AG08396 (cell line): Measurements from ENCODE around the gene TENT4B.
"Not testable (repeated sequence)": the region's sequence is repeated elsewhere in the genome, so short reads cannot be mapped to it uniquely, and the experiment has no call there.

Experiments
- DNase-seq: peaks from one replicate; pipeline ENCODE4 v3.0.0; 2012; ENCODE audit warnings: low spot score, mixed read lengths

The TENT4B gene

GRCh38 chr16:50154420-50154950 lies 1.4 kb downstream of the TENT4B start:
- peak; percentile 15 for DNase-seq

DNA sequence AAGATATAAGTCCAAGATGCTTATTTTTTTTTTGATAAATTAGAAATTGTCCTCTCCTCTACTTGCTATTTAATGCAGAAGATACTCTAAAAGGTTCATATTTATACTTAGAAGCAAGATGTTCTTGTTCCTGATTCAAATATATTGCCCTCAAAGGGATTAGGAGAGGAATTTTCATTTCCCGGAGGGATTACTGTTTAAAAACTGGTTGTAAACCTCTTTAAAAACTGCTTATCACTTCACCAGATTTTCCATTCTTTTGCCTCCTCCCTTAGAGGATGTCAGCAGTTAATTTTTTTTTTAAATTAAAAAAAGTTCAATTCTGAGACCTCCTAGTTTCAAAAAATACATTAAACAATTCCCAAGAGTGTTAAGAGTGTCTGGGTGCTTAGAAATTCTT lies 2.8 kb downstream of the TENT4B start:
- DNase-seq: no peak

- no peak for DNase-seq
Measured at GRCh38 chr16:50156590-50156989, 3.5 kb downstream of the TENT4B start.

DNA sequence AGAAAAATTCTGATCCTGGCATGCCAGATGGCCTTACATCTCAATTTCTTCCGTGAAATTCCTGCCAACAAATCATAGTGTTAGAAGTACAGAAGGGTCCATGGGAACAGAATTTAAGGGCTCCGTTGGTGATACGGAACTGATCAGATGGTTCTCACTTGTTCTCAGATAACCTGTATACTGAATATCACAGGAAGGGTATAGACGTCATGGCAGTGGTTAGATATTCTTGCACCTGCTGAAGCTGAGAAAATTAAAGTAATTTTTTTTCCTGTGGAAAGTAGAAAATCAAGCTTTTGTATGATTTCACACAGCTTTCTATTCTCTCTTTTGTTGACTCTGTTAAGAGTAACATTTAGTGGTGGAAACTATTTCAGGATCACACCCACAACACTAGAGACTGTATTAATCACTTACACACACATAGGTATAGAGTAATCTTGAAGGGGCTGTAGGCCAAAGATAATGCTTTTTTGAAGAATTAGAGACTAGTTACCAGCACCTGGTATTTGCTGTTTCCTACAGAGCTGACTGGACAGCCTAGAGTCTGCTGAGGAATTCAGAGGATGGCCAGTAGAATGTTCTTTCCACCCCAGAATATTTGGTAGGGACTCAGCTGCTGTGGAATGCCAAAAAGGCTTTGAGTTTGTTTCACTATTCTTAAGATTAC lies 7.5 kb downstream of the TENT4B start:
- DNase-seq: peak; percentile 63

DNA sequence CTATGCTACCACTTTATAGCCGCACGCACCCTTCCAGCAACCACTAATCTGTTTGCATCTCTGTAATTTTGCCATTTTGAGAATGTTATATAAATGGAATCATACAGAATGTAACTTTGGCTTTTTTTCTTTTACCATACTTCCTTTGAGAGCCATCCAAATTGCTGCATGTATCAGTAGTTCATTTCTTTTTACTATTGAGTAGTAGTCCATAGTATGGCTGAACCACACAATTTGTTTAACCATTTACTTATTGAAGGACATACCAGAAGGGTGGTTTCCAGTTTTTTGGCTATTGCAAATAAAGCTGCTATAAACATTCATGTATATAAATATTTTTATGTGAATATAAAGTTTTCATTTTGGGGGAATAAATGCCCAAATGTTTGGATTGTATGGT lies 8.8 kb downstream of the TENT4B start:
- no peak for DNase-seq

GRCh38 chr16:50165473-50165872 lies 12.4 kb downstream of the TENT4B start:
- no peak for DNase-seq

- no peak for DNase-seq
Measured at GRCh38 chr16:50166511-50167500, 13.7 kb downstream of the TENT4B start.

DNA sequence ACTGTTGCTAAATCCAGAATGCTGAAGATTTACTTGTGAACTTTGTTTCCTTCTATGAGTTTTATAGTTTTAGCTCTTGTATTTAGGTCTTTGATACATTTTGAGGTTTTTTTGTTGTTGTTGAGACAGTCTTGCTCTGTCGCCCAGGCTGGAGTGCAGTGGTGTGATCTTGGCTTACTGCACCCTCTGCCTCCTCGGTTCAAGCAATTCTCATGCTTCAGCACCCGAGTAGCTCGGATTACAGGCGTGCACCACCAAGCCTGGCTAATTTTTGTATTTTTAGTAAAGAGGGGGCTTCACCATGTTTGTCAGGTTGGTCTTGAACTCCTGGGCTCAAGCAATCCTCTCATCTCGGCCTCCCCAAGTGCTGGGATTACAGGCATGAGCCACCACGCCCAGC lies 14.4 kb downstream of the TENT4B start:
- no peak for DNase-seq

DNA sequence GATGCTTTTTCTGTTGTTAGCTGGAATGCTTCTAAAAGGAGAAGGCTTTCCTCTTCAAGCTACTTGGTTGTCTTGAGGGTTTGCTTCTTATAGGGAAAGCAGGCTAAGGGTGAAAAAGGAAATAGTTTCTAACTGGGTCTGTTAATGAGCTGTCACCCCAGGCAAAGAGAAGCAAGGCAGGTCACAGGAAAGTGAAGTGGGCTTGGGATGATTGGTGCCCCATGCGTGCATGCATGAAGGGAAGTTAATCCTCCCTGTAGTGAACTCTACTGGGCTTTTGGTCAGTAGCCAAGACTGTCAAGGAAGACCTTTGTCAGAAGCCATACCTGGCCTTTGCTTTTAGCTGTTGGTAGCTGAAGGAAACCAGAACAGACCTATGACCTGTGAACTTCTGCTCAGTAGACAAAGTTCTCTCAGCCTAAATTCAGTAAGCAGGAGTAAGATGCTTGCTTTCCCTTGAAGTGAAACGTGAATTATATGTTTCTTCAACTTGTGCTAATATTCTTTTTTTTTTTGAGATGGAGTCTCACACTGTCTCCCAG lies 16.5 kb downstream of the TENT4B start:
- no peak for DNase-seq

DNA sequence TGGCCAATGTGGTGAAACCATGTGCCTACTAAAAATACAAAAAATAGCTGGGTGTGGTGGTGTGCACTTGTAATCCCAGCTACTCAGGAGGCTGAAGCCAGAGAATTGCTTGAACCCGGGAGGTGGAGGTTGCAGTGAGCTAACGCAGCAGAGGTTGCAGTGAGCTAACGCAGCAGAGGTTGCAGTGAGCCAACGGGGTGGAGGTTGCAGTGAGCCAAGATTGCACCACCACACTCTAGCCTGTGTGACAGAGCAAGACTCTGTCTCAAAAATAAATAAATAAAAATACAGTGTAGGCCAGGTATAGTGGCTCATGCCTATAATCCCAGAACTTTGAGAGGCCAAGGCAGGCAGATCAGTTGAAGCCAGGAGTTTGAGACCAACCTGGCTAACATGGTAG lies 18.7 kb downstream of the TENT4B start:
- DNase-seq: not testable (repeated sequence)

GRCh38 chr16:50172195-50172922 lies 19.3 kb downstream of the TENT4B start:
- DNase-seq: no peak

DNA sequence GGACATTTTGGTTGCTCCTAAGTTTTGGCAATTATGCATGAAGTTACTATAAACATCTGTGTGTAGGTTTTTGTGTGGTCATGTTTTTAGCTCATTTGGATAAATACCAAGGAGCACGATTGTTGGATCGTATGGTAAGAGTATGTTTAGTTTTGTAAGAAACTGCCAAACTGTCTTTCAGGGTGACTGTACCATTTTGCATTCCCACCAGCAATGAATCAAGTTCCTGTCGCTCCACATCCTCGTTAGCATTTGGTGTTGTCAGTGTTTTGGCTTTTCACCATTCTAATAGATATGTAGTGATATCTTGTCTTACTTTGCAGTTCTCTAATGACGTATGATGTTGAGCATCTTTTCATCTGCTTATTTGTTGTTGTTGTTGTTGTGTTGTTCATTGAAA lies 20.2 kb downstream of the TENT4B start:
- no peak for DNase-seq

- no peak for DNase-seq
Measured at GRCh38 chr16:50178491-50178941, 25.4 kb downstream of the TENT4B start.

- no peak for DNase-seq
Measured at GRCh38 chr16:50182441-50182840, 29.3 kb downstream of the TENT4B start.

- no peak for DNase-seq
Measured at GRCh38 chr16:50183316-50183715, 30.2 kb downstream of the TENT4B start.

DNA sequence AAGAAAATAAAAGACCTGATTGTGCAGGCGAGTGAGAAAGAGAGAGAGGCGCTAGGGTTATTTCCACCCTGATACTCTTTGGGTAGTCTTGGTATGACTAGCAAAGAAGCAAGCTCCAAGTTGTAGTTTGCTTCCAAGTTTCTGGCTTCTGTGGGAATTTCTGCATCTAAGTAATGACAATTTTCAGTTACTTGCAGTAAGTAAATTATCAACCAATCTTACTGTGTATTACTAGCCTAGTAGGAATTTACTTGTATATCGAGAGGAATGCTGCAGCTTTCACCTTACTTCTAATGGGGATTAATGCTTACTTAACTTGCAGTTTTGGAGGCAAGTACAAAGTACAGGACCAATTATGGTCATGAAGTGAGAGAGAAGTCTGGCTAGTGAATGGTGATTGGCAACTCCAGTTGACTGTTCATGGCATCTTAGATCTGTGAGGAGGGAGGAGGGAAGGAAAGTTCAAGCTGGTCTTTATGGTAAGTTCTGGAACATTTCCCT lies 31.9 kb downstream of the TENT4B start:
- no peak for DNase-seq

- no peak for DNase-seq
Measured at GRCh38 chr16:50188619-50189136, 35.6 kb downstream of the TENT4B start.

DNA sequence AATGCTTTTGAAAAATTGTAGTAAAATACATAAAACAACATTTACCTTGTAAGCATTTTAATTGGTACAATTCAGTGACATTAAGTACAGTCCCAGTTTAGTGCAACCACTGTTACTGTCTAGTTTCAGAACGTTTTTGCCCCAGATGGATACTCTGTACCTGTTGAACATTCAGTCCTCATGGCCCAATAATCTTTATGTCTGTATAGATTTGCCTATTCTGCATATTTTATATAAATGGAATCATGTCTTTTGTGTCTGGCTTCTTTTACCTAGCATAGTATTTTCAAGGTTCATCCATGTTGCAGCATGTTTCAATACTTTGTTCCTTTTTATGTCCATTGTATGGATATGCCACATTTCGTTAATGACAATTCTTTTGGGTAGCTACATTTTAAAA lies 37.2 kb downstream of the TENT4B start:
- no peak for DNase-seq

GRCh38 chr16:50192386-50193050 lies 39.4 kb downstream of the TENT4B start:
- DNase-seq: no peak

- DNase-seq: no peak
Measured at GRCh38 chr16:50193594-50193993, 40.5 kb downstream of the TENT4B start.

DNA sequence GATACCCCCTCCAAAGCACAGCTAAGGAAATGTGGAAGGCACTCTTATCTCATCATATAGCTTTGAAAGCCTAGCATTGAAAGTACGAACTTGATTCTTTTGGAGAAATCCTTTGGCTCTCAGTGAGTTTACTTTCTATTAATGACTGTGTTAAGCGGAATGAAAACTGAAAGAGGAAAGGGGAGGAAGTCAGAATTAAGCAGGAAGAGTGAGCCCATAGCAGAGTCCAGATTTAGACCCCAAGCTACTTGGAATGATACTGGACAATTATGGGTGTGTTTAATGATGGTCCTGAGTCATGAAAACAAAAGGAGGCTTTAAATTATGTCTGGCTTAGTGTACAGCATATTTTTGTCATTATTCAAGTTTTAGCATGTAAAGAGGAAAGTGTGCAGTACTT lies 42.2 kb downstream of the TENT4B start:
- DNase-seq: peak; percentile 26
